Retinal pigment epithelial cell (primary cell): ENCODE data around the gene SHF.
A peak's percentile ranks its signal among the peaks of the same experiment; 100 is the strongest.

Source experiments
- DNase-seq: peaks from one replicate; pipeline ENCODE4 v3.0.0-alpha.2; 2010; ENCODE audit warnings: low read depth
- H3K4me3 ChIP-seq: 2 replicates; pipeline ENCODE4 v1.5.1; 2011; ENCODE audit warnings: mild to moderate bottlenecking, low read length, control low read depth, moderate library complexity
- CTCF ChIP-seq: conservative IDR thresholded peaks from 2 replicates; pipeline ENCODE4 v1.5.1; 2011; ENCODE audit warnings: low read depth, low read length, control low read depth, inconsistent platforms

SHF gene

GRCh38 chr15:45198337-45199135 is 10.8 kb upstream of the SHF start:
- DNase-seq: peak; percentile 88
- peak; percentile 87 for TF ChIP-seq CTCF

GRCh38 chr15:45197512-45197911 is 9.7 kb upstream of the SHF start:
- DNase-seq: no peak
- no peak overlapping the region for H3K4me3 ChIP-seq
- TF ChIP-seq CTCF: no peak

More at GRCh38 chr15:45198337-45199135, 10.8 kb upstream of the SHF start:
- H3K4me3 ChIP-seq: peak overlapping the region; percentile 94

- no peak for TF ChIP-seq CTCF
- peak overlapping the region; percentile 75 for H3K4me3 ChIP-seq
- DNase-seq: no peak
Measured at GRCh38 chr15:45187578-45187893, 230 bp downstream of the SHF start.

- DNase-seq: no peak
- TF ChIP-seq CTCF: no peak
- H3K4me3 ChIP-seq: peak overlapping the region; percentile 75
Measured at GRCh38 chr15:45186771-45187577, 792 bp downstream of the SHF start.

- DNase-seq: no peak
- H3K4me3 ChIP-seq: no peak overlapping the region
- TF ChIP-seq CTCF: no peak
Measured at GRCh38 chr15:45185903-45186770, 1.6 kb downstream of the SHF start.

GRCh38 chr15:45185069-45185779 is 2.5 kb downstream of the SHF start:
- H3K4me3 ChIP-seq: no peak overlapping the region
- no peak for DNase-seq
- no peak for TF ChIP-seq CTCF
